Gastrocnemius medialis (tissue), 4 donors: ENCODE results near the gene COMMD3. TPM values are rescaled to one million over a fixed set of nuclear protein-coding genes. Genes with fewer than 3 reads are reported as not detected.

ENCODE experiments used
- ATAC-seq, 2 donors: fragments of 150-250 bp; one replicate each; pipeline ENCODE4 v1.9.1; 2016
- DNase-seq, 2 donors: peaks; one replicate each; pipeline ENCODE4 v3.0.0-alpha.2; 2019
- H3K27ac ChIP-seq, 4 donors: fragments of 200-600 bp; sonication (generic); 1 replicate in 1 of 4; 2 replicates in 3 of 4; pipeline ENCODE4 v1.5.1; 2016 to 2018; ENCODE audit warnings: mild to moderate bottlenecking in 2 of 4, moderate library complexity in 1 of 4
- H3K27me3 ChIP-seq, 3 donors: fragments of 200-600 bp; sonication (generic) in 2 of 3; 1 replicate in 1 of 3; 2 replicates in 2 of 3; pipeline versions ENCODE4 v1.5.1 to v1.6.0; 2016 to 2019; ENCODE audit warnings: mild to moderate bottlenecking in 1 of 3, moderate library complexity in 1 of 3
- H3K36me3 ChIP-seq, 2 donors: fragments of 200-600 bp; sonication (generic) in 1 of 2; one replicate each; pipeline ENCODE4 v1.5.1; 2017 to 2018
- H3K4me1 ChIP-seq, 2 donors: fragments of 200-600 bp; sonication (generic) in 1 of 2; one replicate each; pipeline ENCODE4 v1.5.1; 2016 to 2017; ENCODE audit warnings: mild to moderate bottlenecking in 2 of 2
- H3K4me3 ChIP-seq, 4 donors: fragments of 200-600 bp; sonication (generic) in 3 of 4; 1 replicate in 1 of 4; 2 replicates in 3 of 4; pipeline ENCODE4 v1.5.1; 2016 to 2019; ENCODE audit warnings: mild to moderate bottlenecking in 2 of 4
- H3K9me3 ChIP-seq, 3 donors: fragments of 200-600 bp; sonication (generic) in 2 of 3; 1 replicate in 1 of 3; 2 replicates in 2 of 3; pipeline ENCODE4 v1.5.1; 2016 to 2019
- POLR2A ChIP-seq, 2 donors: fragments of 450-650 bp; IDR thresholded peaks; one replicate each; pipeline ENCODE4 v1.6.1; 2017; ENCODE audit warnings: antibody characterized with exemption in 2 of 2, mild to moderate bottlenecking in 2 of 2, moderate library complexity in 2 of 2
- in situ Hi-C, 4 donors: fragments of 200-750 bp; cut with MboI; loops; one replicate each; pipeline versions ENCODE4 v1.15.0 to v1.8.0; 2017; ENCODE audit warnings: low sequenced_read_pairs in 4 of 4
- intact Hi-C: fragments of 100-400 bp; cut with DNase I; formaldehyde crosslinking; loops from one replicate; pipeline ENCODE4 v1.15.1; 2023; ENCODE audit warnings: low total_unique reads
- total RNA-seq, 4 donors: library from RNA; depleted of rRNA; stranded (reverse); fragments of >200 nt; gene quantifications; one replicate each; pipeline versions ENCODE4 v1.1.0 to v1.2.3, GENCODE V29; 2016
- TF ChIP-seq, protein P1 (sequence below), 5 experiments: fragments of 450-650 bp in 3 of 5; fragments of 200-600 bp in 2 of 5; sonication (generic) in 2 of 5; IDR thresholded peaks in 4 of 5; conservative IDR thresholded peaks in 1 of 5; 1 replicate in 4 of 5; 2 replicates in 1 of 5; pipeline ENCODE4 v1.5.1; 2016 to 2019; ENCODE audit warnings: antibody characterized with exemption in 5 of 5, mild to moderate bottlenecking in 3 of 5, moderate library complexity in 3 of 5

The COMMD3 gene
- total RNA-seq, 4 donors from 2014 or later, result 26.8 to 50.9 (median 37.9) TPM

DNA sequence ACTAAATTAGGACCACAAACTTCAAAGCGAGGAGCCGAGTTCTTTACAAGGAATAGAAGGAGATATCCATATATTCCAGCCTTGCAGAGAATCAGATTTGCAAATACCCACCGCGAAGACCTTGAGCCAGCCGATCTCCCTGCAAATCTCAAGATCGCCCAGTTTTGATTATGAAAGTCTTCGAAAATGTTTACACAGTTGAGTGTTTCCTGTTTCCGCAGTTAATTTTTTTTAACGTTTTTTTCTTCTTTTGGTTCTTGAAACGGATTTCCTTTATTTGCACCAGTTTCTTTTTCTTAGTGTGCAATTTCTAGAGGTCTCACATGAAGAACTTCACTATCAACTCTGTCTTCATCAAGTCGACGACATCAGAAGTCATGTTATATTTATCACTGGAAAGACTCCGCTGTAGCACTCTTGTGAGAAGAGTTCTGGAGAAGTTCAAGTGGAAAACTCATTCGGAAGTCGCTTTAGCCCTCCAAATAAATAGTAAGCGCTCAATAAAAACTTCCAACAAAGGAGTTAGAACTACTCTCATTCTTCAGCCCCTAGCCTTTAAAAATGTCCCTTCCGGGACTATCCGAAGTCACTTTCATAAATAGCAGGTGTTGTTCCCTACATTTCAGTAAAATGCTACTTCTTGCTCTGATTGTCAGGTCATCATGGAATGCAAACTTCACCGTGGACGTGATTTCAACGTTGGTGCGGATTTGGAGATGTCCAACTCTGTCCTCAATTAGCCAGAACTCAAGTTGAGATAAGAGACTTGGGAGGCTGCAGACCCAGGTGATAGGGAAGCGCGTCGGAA, 17.2 kb downstream of the COMMD3 start:
- in situ Hi-C loops (no loop called here), intact Hi-C loops (no loop called here)
- Histone ChIP-seq H3K27me3 (peaks cover 50 to 58% (median 52%) of the 10 kb centered on the region in 3 donors), H3K4me3 (no peak overlapping the region), H3K27ac (no peak overlapping the region), H3K4me1 (peaks cover 18 to 22% of the 10 kb centered on the region in 2 donors), H3K9me3 (no peaks in the 10 kb centered on the region), H3K36me3 (peaks cover 0 to 21% of the 10 kb centered on the region in 2 donors)
- TF ChIP-seq, protein P1, sequence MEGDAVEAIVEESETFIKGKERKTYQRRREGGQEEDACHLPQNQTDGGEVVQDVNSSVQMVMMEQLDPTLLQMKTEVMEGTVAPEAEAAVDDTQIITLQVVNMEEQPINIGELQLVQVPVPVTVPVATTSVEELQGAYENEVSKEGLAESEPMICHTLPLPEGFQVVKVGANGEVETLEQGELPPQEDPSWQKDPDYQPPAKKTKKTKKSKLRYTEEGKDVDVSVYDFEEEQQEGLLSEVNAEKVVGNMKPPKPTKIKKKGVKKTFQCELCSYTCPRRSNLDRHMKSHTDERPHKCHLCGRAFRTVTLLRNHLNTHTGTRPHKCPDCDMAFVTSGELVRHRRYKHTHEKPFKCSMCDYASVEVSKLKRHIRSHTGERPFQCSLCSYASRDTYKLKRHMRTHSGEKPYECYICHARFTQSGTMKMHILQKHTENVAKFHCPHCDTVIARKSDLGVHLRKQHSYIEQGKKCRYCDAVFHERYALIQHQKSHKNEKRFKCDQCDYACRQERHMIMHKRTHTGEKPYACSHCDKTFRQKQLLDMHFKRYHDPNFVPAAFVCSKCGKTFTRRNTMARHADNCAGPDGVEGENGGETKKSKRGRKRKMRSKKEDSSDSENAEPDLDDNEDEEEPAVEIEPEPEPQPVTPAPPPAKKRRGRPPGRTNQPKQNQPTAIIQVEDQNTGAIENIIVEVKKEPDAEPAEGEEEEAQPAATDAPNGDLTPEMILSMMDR (IDR thresholded peaks at IDR 0.05 in 4 of 5, conservative IDR thresholded peaks at IDR 0.05 in 1 of 5), result no peak
- TF ChIP-seq POLR2A (IDR thresholded peaks at IDR 0.05), result no peak
- DNase-seq (no peak), ATAC-seq (no peak)

DNA sequence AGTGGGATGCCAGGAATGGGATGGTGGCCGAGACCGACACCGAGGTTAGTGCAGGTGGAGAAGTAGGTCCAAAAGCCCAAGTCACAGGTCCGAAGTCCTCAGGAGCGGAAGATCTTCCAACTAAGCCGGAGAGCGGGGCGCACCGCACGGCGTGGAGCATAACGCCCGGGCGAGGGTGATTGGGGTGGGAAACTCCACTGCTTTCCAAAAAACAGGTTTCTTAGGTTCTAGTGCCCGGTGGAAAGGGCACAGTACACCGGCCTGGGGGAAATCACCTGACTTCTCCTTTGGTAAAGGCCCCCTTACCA, 17.7 kb downstream of the COMMD3 start:
- intact Hi-C loops, result no loop called here
- ATAC-seq, result no peak
- H3K4me1 ChIP-seq, result peaks cover 18 to 22% of the 10 kb centered on the region in 2 donors
- H3K27ac ChIP-seq, result no peak overlapping the region
- H3K36me3 ChIP-seq, result peaks cover 0 to 15% of the 10 kb centered on the region in 2 donors
- peaks cover 55 to 63% (median 58%) of the 10 kb centered on the region in 3 donors for H3K27me3 ChIP-seq
- no peaks in the 10 kb centered on the region for H3K9me3 ChIP-seq
- in situ Hi-C loops, result no loop called here
- H3K4me3 ChIP-seq, result no peak overlapping the region
- no peak for TF ChIP-seq POLR2A (IDR thresholded peaks at IDR 0.05)
- TF ChIP-seq, protein P1 (IDR thresholded peaks at IDR 0.05 in 4 of 5, conservative IDR thresholded peaks at IDR 0.05 in 1 of 5), result no peak
- no peak for DNase-seq

DNA sequence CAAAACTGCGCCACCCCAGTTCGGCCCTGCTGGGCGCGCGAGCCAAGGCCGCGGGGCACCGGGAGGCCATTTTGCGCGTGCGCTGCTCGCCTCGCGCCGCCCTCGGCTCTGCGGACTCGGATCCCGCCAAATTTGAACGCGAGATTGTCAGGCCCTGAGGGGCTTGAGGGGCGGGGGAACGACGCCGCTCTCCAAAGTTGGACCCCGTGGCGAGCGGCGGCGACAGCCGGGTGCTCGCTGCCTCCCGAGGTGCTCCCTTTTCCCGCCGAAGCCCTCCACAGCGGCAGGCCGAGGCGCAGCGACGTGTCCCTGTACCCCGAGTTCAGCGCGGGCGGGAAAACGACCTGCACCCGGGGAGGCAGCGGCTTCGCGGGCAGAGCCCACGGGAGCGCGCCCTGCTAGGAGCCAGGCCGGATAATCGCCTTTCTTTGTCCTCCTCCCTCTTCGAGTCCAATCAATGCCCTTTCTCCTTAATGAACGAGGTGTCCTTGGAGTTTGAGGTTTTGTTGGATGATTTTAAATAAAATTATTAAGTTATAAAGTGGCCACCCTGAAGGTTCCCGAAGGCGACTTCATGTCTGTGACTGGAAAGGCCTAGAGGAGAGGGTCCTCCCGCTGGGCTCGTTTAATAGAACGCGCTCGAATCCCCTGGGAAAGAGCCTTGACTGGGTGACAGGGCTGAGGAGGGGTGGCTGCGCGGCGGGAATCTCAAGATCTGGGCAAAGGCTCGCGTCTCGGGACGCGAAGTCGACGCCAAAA, 18.4 kb downstream of the COMMD3 start:
- Histone ChIP-seq H3K9me3 (no peaks in the 10 kb centered on the region), H3K36me3 (peaks cover 0 to 8% of the 10 kb centered on the region in 2 donors), H3K27me3 (peaks cover 62 to 69% (median 64%) of the 10 kb centered on the region in 3 donors), H3K4me1 (peaks cover 18 to 24% of the 10 kb centered on the region in 2 donors), H3K27ac (no peak overlapping the region), H3K4me3 (peak overlapping the region; percentile 55 to 66 (median 56))
- intact Hi-C loops (no loop called here), in situ Hi-C loops (no loop called here)
- no peak for DNase-seq
- no peak for TF ChIP-seq POLR2A (IDR thresholded peaks at IDR 0.05)
- TF ChIP-seq, protein P1 (IDR thresholded peaks at IDR 0.05 in 4 of 5, conservative IDR thresholded peaks at IDR 0.05 in 1 of 5), result no peak
- ATAC-seq, result peak in 1 of 2 donors; percentile 11

DNA sequence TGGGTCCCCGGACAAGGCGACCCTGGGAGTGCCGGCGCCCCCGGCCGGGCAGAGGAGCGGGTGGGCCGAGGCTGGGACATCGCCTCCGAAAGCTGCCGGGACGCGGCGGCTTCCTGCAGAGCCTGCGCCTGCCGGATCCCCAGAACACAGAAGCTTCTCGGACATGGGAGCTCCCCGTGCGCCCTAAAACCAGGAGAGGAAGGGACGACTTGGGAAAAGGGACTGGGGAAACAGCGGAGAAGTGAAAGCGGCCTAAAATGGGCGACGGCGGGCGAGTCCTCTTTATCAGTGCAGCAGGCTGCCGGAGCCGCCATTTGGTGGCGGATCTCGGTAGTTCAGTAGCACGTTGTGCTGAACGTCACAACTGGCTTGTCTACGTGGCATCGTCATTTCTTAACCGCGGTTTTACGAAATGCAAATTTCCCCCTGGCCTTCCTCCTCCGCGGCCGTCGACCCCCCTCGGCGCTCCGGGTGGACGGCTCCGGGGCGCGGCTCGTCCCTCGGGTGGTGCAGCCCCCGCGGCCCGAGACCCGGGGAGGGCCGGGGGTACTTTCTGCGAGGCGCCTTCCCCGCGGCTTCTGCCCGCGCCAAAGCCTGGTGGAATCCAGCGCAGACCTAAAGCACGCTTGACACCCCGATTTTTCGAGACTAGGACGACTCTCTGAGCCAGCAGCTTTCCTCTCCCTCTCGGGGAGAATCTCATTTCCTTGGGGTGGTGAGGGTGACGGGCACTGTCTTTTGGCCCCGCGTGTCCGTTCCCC, 19.2 kb downstream of the COMMD3 start:
- Histone ChIP-seq H3K4me3 (peak overlapping the region; percentile 55 to 66 (median 56)), H3K36me3 (peaks cover 0 to under 1% of the 10 kb centered on the region in 2 donors), H3K27me3 (peaks cover 66 to 68% (median 67%) of the 10 kb centered on the region in 3 donors), H3K4me1 (peaks cover 23 to 29% of the 10 kb centered on the region in 2 donors), H3K27ac (no peak overlapping the region), H3K9me3 (no peaks in the 10 kb centered on the region)
- intact Hi-C loops (no loop called here), in situ Hi-C loops (no loop called here)
- ATAC-seq, result peak; percentile 54 to 58
- no peak for DNase-seq
- TF ChIP-seq, protein P1 (IDR thresholded peaks at IDR 0.05 in 4 of 5, conservative IDR thresholded peaks at IDR 0.05 in 1 of 5), result peak in 4 of 5 experiments; percentile 12 to 22 (median 16)
- TF ChIP-seq POLR2A (IDR thresholded peaks at IDR 0.05), result no peak
